HepG2 (cell line): Measurements from ENCODE around the gene SSNA1. TPM values are rescaled to one million over a fixed set of nuclear protein-coding genes. Genes with fewer than 3 reads are reported as not detected.

Source experiments
- ATAC-seq: fragments of 200-7000 bp; cut with Tn5 transposase; 3 replicates; pipeline ENCODE4 v1.9.1; 2020; ENCODE audit warnings: mild to moderate bottlenecking, moderate library complexity
- BruUV-seq: library from RNA; stranded (reverse); fragments of 400-500 nt; replicated peaks from 2 replicates; lab custom pipeline; 2021; lab: Mats Ljungman, UMichigan
- CTCF ChIA-PET: fragments of 300-600 bp; formaldehyde crosslinking; extraction: SDS; loops from one replicate; lab custom pipeline; 2021; ENCODE audit warnings: low total read pairs, inconsistent platforms, low intra/inter-chr PET ratio; lab: Yijun Ruan, JAX
- POLR2A ChIA-PET: fragments of 350-600 bp; sonication (Branson Sonifier 250); formaldehyde crosslinking; loops from one replicate; lab custom pipeline; 2020; ENCODE audit warnings: antibody characterized with exemption, inconsistent platforms; lab: Yijun Ruan, JAX
- DNase-seq: peaks from one replicate; pipeline ENCODE4 v3.0.0-alpha.2; 2015; ENCODE audit warnings: low spot score
- FAIRE-seq: peaks from 3 replicates; lab custom pipeline; 2011; peaks lifted over from hg19 to GRCh38; lab: Jason Lieb, UNC
- H2AFZ ChIP-seq: one replicate; pipeline ENCODE4 v1.6.1; 2011; ENCODE audit warnings: low read length, inconsistent platforms
- H3K27ac ChIP-seq: fragments of 300-600 bp; 3 replicates; pipeline ENCODE4 v1.8.0; 2011; ENCODE audit warnings: mixed run types, mild to moderate bottlenecking, mixed read lengths, low read length, inconsistent platforms; ENCODE audit not compliant: insufficient read depth; ENCODE audit errors: extremely low read length
- H3K27me3 ChIP-seq, 2 experiments: fragments of 200-600 bp in 1 of 2; 2 replicates in 1 of 2; 3 replicates in 1 of 2; pipeline versions ENCODE4 v1.6.0 to v1.8.0; 2011; ENCODE audit warnings: low read length in 2 of 2, mild to moderate bottlenecking in 2 of 2, moderate library complexity in 2 of 2, inconsistent platforms in 1 of 2; ENCODE audit not compliant: insufficient read depth in 2 of 2, control insufficient read depth in 1 of 2
- H3K36me3 ChIP-seq, 2 experiments: fragments of 200-600 bp in 1 of 2; replicated peaks in 1 of 2; 2 replicates in 1 of 2; 3 replicates in 1 of 2; pipeline versions ENCODE4 v1.5.1 to v1.8.0; 2011; ENCODE audit warnings: low read length in 2 of 2, inconsistent platforms in 1 of 2; ENCODE audit not compliant: insufficient read depth in 2 of 2, control insufficient read depth in 1 of 2
- H3K4me1 ChIP-seq: 2 replicates; pipeline ENCODE4 v1.5.1; 2012; ENCODE audit warnings: low read length, inconsistent platforms; ENCODE audit not compliant: insufficient read depth
- H3K4me2 ChIP-seq: 2 replicates; pipeline ENCODE4 v1.6.0; 2011; ENCODE audit warnings: low read depth, low read length, inconsistent platforms
- H3K4me3 ChIP-seq, 3 experiments: fragments of 200-600 bp in 1 of 3; sonication (generic), shearing (Covaris generic) in 1 of 3; replicated peaks in 1 of 3; 2 replicates each; pipeline ENCODE4 v1.5.1; 2011 to 2016; ENCODE audit warnings: low read length in 3 of 3, inconsistent platforms in 2 of 3, low read depth in 2 of 3, mild to moderate bottlenecking in 2 of 3, control low read depth in 1 of 3, mixed read lengths in 1 of 3; ENCODE audit not compliant: insufficient read depth in 1 of 3
- H3K79me2 ChIP-seq: one replicate; pipeline ENCODE4 v1.6.1; 2011; ENCODE audit warnings: low read length, inconsistent platforms; ENCODE audit not compliant: insufficient read depth
- H3K9ac ChIP-seq: 2 replicates; pipeline ENCODE4 v1.6.0; 2011; ENCODE audit warnings: mild to moderate bottlenecking, low read depth, low read length, inconsistent platforms; ENCODE audit not compliant: insufficient read depth
- H3K9me3 ChIP-seq: 2 replicates; pipeline ENCODE4 v1.5.1; 2012; ENCODE audit warnings: mild to moderate bottlenecking, low read length
- H4K20me1 ChIP-seq: 2 replicates; pipeline ENCODE4 v1.6.0; 2011; ENCODE audit warnings: inconsistent platforms, mild to moderate bottlenecking, low read length, moderate library complexity; ENCODE audit not compliant: insufficient read depth
- ARID2 ChIP-seq: sonication (generic); formaldehyde crosslinking; IDR thresholded peaks from 2 replicates; pipeline ENCODE4 v1.8.1; 2022; ENCODE audit warnings: mild to moderate bottlenecking, missing genetic modification reagents, borderline replicate concordance
- DMAP1 ChIP-seq: IDR thresholded peaks from 2 replicates; pipeline ENCODE4 v1.6.1; 2016
- GATAD2A ChIP-seq: IDR thresholded peaks from 2 replicates; pipeline ENCODE4 v1.6.1; 2016
- GPN1 ChIP-seq: sonication (generic); formaldehyde crosslinking; IDR thresholded peaks from 2 replicates; pipeline ENCODE4 v1.5.1; 2020; ENCODE audit warnings: missing genetic modification reagents, borderline replicate concordance
- HDAC1 ChIP-seq: sonication (generic); formaldehyde crosslinking; IDR thresholded peaks from 2 replicates; pipeline ENCODE4 v1.5.1; 2020; ENCODE audit warnings: mild to moderate bottlenecking, missing genetic modification reagents
- MEF2D ChIP-seq: sonication (generic); formaldehyde crosslinking; IDR thresholded peaks from 2 replicates; pipeline ENCODE4 v1.5.1; 2020; ENCODE audit warnings: mild to moderate bottlenecking, missing genetic modification reagents
- SOX6 ChIP-seq, 2 experiments: fragments of 450-650 bp in 1 of 2; sonication (generic) in 1 of 2; formaldehyde crosslinking in 1 of 2; IDR thresholded peaks; 2 replicates each; pipeline versions ENCODE4 v1.4.0 to v1.6.1; 2017 to 2020; ENCODE audit warnings: antibody characterized with exemption in 1 of 2, mild to moderate bottlenecking in 1 of 2, missing genetic modification reagents in 1 of 2
- ZNF431 ChIP-seq: sonication (generic); formaldehyde crosslinking; IDR thresholded peaks from 2 replicates; pipeline ENCODE4 v1.9.0; 2022; ENCODE audit warnings: missing genetic modification reagents, low read depth, mild to moderate bottlenecking, borderline replicate concordance
- ZNF761 ChIP-seq: sonication (generic); formaldehyde crosslinking; conservative IDR thresholded peaks from 2 replicates; pipeline ENCODE4 v1.4.0; 2020; ENCODE audit warnings: mild to moderate bottlenecking, missing genetic modification reagents
- WGBS: methylation state at CpG from one replicate; pipeline ENCODE4 v1.1.6; 2017; ENCODE audit warnings: low lambda C conversion rate; 5-methylcytosine and 5-hydroxymethylcytosine counted together
- in situ Hi-C: cut with HindIII; loops from 2 replicates; pipeline ENCODE4 v1.10.0; 2017; ENCODE audit warnings: low pct_unique_long_range_greater_than_20kb; ENCODE audit not compliant: extremely low pct_ligation_motif_present
- intact Hi-C: fragments of 100-400 bp; cut with micrococcal nuclease; formaldehyde crosslinking; loops from one replicate; pipeline ENCODE4 v1.10.0; 2022; ENCODE audit not compliant: unreplicated experiment
- polyA plus RNA-seq, 8 experiments: library from polyadenylated mRNA; depleted of rRNA in 3 of 8; stranded (reverse) in 7 of 8; unstranded in 1 of 8; fragments of >200 nt; fragmentation: Illumina TruSeq in 4 of 8; extraction: Trizol in 4 of 8; gene quantifications; 2 replicates each; pipeline versions ENCODE4 v1.2.1 to v1.2.3, GENCODE V29; 2011 to 2016; ENCODE audit warnings: low read depth in 4 of 8, missing spikeins in 1 of 8, mixed read lengths in 1 of 8; ENCODE audit not compliant: insufficient read depth in 1 of 8
- total RNA-seq, 5 experiments: library from RNA; depleted of rRNA; stranded (reverse); fragments of >200 nt; fragmentation: Illumina TruSeq; extraction: Trizol; gene quantifications; 2 replicates each; pipeline ENCODE4 v1.2.3, GENCODE V29; 2016; ENCODE audit warnings: low read depth in 1 of 5
- TF ChIP-seq, protein P1 (sequence below): sonication (generic); formaldehyde crosslinking; IDR thresholded peaks from 2 replicates; pipeline ENCODE4 v1.8.0; 2022; ENCODE audit warnings: mild to moderate bottlenecking, missing genetic modification reagents; ENCODE audit not compliant: insufficient replicate concordance
- TF ChIP-seq, protein P2 (sequence below): IDR thresholded peaks from 2 replicates; pipeline ENCODE4 v1.6.1; 2016; ENCODE audit warnings: control low read depth

Gene SSNA1
- total and polyA plus RNA-seq, 2 of the 13 experiments (the other 11 are each of a cell fraction or from before 2014, with no cell fraction given), result 35.9 to 49.4 TPM

DNA sequence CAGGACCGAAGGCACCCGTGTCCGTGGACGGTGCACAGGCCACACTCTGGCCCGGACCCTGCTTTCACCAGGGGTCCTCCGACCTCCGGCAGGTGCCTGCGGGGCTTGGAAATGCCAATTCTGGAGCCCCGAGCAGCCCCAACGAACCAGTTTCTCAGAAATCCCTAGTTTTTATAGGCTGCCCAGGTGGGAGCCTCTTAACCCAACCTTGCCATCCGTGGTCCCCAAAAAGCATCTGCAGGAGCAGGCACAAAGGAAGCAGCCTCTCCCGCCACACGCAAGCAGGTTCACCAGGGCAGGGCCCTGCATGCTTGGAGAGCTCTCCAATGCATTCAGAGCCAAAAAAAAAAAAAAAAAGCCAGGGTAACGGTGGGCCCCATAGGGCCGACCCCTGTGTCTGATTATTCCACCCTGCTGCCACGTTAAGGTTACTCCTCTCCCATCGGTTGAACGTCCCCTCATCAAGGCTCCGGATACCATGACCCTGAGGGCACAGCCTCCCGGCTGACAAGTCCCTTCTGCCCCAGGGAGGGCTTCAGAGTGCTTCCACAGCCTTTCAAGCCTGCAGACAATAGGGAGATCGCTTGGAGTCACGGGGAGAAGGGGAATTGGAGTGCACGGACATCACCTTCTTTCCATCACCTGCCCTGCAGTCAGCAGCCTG, 12.9 kb downstream of the SSNA1 start:
- no peak overlapping the region for H2AFZ ChIP-seq
- H3K79me2 ChIP-seq, result peaks cover 65% of the 10 kb centered on the region
- in situ Hi-C loops (no loop called here), intact Hi-C loops (loop anchor here (2.0 kb wide), 1 partner anchor 21 kb away; the partner anchor contains the start of gene RNF208)
- peak overlapping the region; percentile 85 for H3K9ac ChIP-seq
- ATAC-seq, result no peak
- CTCF ChIA-PET, result no interaction called here
- POLR2A ChIA-PET, result interaction anchor here (0.8 to 8.8 kb wide), 23 partner anchors 8 to 146 kb away, joined by 3 to 225 read pairs (median 7); partner anchors contain the start of genes ANAPC2, CYSRT1, MAN1B1 and NELFB
- peaks cover 4% of the 10 kb centered on the region; the same call in 1 of the 2 replicates for H4K20me1 ChIP-seq
- H3K4me1 ChIP-seq, result peaks cover 67% of the 10 kb centered on the region
- 6% methylated on average over 19 of the region's 23 CpGs for WGBS
- no peaks in the 10 kb centered on the region; a peak in 1 of 5 replicates for H3K27me3 ChIP-seq
- H3K36me3 ChIP-seq, result no peaks in the 10 kb centered on the region
- H3K27ac ChIP-seq, result peak overlapping the region; percentile 96
- no peak for FAIRE-seq
- BruUV-seq, result no TSS peak
- peak overlapping the region; percentile 95 for H3K4me2 ChIP-seq
- peak overlapping the region; percentile 57 to 78 (median 58); a peak in 5 of 6 replicates for H3K4me3 ChIP-seq
- no peak for DNase-seq
- H3K9me3 ChIP-seq, result no peaks in the 10 kb centered on the region
- TF ChIP-seq ZNF761 (0 out of 2 replicates have a peak, but pooled peaks have one; percentile 26), HDAC1 (CRISPR knock-in tag) (0 out of 2 replicates have a peak, but pooled peaks have one; percentile 28), SOX6 (IDR thresholded peaks at IDR 0.05) (no peak), SOX6 (CRISPR knock-in tag; IDR thresholded peaks at IDR 0.05) (peak; percentile 9; the same call in 1 of the 2 replicates), ARID2 (no peak; the same call in 1 of the 2 replicates), ZNF431 (CRISPR knock-in tag) (no peak), DMAP1 (peak; percentile 0; the same call in 1 of the 2 replicates), GPN1 (CRISPR knock-in tag) (no peak), MEF2D (CRISPR knock-in tag) (peak; percentile 3; the same call in 1 of the 2 replicates), GATAD2A (CRISPR knock-in tag) (no peak)
- TF ChIP-seq, protein P1, sequence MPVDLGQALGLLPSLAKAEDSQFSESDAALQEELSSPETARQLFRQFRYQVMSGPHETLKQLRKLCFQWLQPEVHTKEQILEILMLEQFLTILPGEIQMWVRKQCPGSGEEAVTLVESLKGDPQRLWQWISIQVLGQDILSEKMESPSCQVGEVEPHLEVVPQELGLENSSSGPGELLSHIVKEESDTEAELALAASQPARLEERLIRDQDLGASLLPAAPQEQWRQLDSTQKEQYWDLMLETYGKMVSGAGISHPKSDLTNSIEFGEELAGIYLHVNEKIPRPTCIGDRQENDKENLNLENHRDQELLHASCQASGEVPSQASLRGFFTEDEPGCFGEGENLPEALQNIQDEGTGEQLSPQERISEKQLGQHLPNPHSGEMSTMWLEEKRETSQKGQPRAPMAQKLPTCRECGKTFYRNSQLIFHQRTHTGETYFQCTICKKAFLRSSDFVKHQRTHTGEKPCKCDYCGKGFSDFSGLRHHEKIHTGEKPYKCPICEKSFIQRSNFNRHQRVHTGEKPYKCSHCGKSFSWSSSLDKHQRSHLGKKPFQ (CRISPR knock-in tag), result no peak
- TF ChIP-seq, protein P2, sequence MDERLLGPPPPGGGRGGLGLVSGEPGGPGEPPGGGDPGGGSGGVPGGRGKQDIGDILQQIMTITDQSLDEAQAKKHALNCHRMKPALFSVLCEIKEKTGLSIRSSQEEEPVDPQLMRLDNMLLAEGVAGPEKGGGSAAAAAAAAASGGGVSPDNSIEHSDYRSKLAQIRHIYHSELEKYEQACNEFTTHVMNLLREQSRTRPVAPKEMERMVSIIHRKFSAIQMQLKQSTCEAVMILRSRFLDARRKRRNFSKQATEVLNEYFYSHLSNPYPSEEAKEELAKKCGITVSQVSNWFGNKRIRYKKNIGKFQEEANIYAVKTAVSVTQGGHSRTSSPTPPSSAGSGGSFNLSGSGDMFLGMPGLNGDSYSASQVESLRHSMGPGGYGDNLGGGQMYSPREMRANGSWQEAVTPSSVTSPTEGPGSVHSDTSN (CRISPR knock-in tag), result no peak
